K562 (cell line): ENCODE measurements around the gene HBP1. TPM values are rescaled to one million over a fixed set of nuclear protein-coding genes. Genes with fewer than 3 reads are reported as not detected.

Experiments
- ADNP ChIP-seq: fragments of 200-800 bp; sonication (Bioruptor generic); IDR thresholded peaks from 2 replicates; pipeline ENCODE4 v1.6.1; 2016; ENCODE audit warnings: missing genetic modification characterization, missing compliant biosample characterization
- ARID1B ChIP-seq: fragments of 450-650 bp; IDR thresholded peaks from 2 replicates; pipeline ENCODE4 v1.6.1; 2016; ENCODE audit warnings: antibody characterized with exemption, mild to moderate bottlenecking, inconsistent platforms
- ATF1 ChIP-seq, 2 experiments: fragments of 450-650 bp in 1 of 2; IDR thresholded peaks; 2 replicates each; pipeline ENCODE4 v1.6.1; 2016; ENCODE audit warnings: missing compliant biosample characterization in 1 of 2, missing genetic modification characterization in 1 of 2
- DPF2 ChIP-seq: fragments of 450-650 bp; IDR thresholded peaks from 2 replicates; pipeline ENCODE4 v1.6.1; 2016
- EP400 ChIP-seq: fragments of 450-650 bp; IDR thresholded peaks from 2 replicates; pipeline ENCODE4 v1.6.1; 2017; ENCODE audit warnings: antibody characterized with exemption, mild to moderate bottlenecking, moderate library complexity
- FIP1L1 ChIP-seq: fragments of 200-400 bp; formaldehyde crosslinking; IDR thresholded peaks from 2 replicates; pipeline ENCODE4 v1.6.1; 2018; ENCODE audit warnings: mild to moderate bottlenecking, low read depth, low read length; ENCODE audit not compliant: poor library complexity, severe bottlenecking
- GTF2E2 ChIP-seq: fragments of 200-800 bp; sonication (Bioruptor generic); IDR thresholded peaks from 2 replicates; pipeline ENCODE4 v1.6.1; 2016; ENCODE audit warnings: missing genetic modification characterization, missing compliant biosample characterization
- KLF13 ChIP-seq: fragments of 450-650 bp; IDR thresholded peaks from 2 replicates; pipeline ENCODE4 v1.6.1; 2016; ENCODE audit warnings: missing genetic modification characterization, low read depth, mild to moderate bottlenecking, missing compliant biosample characterization, moderate library complexity, borderline replicate concordance
- MECOM ChIP-seq: fragments of 250-450 bp; sonication (Bioruptor Pico); IDR thresholded peaks from 2 replicates; pipeline ENCODE4 v1.8.0; 2022; ENCODE audit warnings: inconsistent platforms
- RNF2 ChIP-seq: sonication (generic); IDR thresholded peaks from 2 replicates; pipeline ENCODE4 v1.6.1; 2016
- TEAD4 ChIP-seq, 2 experiments: sonication (generic) in 1 of 2; formaldehyde crosslinking in 1 of 2; IDR thresholded peaks; 2 replicates each; pipeline versions ENCODE4 v1.6.1 to v1.8.0; 2012 to 2022; ENCODE audit warnings: borderline replicate concordance in 1 of 2, inconsistent platforms in 1 of 2, low read length in 1 of 2, mild to moderate bottlenecking in 1 of 2, missing genetic modification reagents in 1 of 2
- TRIM25 ChIP-seq: fragments of 450-650 bp; IDR thresholded peaks from 2 replicates; pipeline ENCODE4 v1.7.0; 2016; ENCODE audit warnings: borderline replicate concordance
- ZNF282 ChIP-seq: sonication (generic); formaldehyde crosslinking; IDR thresholded peaks from 2 replicates; pipeline ENCODE4 v1.8.1; 2023; ENCODE audit warnings: missing genetic modification reagents
- ZNF316 ChIP-seq: fragments of 450-650 bp; IDR thresholded peaks from 2 replicates; pipeline ENCODE4 v1.6.1; 2016
- ZNF766 ChIP-seq: fragments of 200-800 bp; sonication (Bioruptor generic); conservative IDR thresholded peaks from 2 replicates; pipeline ENCODE4 v1.6.1; 2016; ENCODE audit warnings: missing genetic modification characterization, missing compliant biosample characterization
- polyA plus RNA-seq, 8 experiments: library from polyadenylated mRNA; depleted of rRNA in 4 of 8; stranded (reverse) in 5 of 8; unstranded in 3 of 8; fragments of >200 nt; fragmentation: Nextera tagmentation in 2 of 8; fragmentation: Illumina TruSeq in 1 of 8; extraction: Ambion mirVana in 2 of 8; extraction: Trizol in 1 of 8; gene quantifications; 2 replicates each; pipeline versions ENCODE4 v1.2.1 to v1.2.3, GENCODE V29; 2011 to 2014; ENCODE audit warnings: inconsistent platforms in 1 of 8, missing spikeins in 1 of 8
- total RNA-seq, 7 experiments: library from RNA; depleted of rRNA in 6 of 7; stranded (reverse); fragments of >200 nt in 6 of 7; fragmentation: Illumina TruSeq in 2 of 7; extraction: Trizol in 2 of 7; gene quantifications; 2 replicates each; pipeline versions ENCODE4 v1.2.1 to v1.2.3, GENCODE V29; 2011 to 2021; ENCODE audit warnings: low replicate concordance in 1 of 7
- TF ChIP-seq, protein P1 (sequence below), 3 experiments: IDR thresholded peaks in 2 of 3; conservative IDR thresholded peaks in 1 of 3; 2 replicates each; pipeline ENCODE4 v1.5.1; 2011 to 2012; ENCODE audit warnings: low read length in 3 of 3, mild to moderate bottlenecking in 3 of 3, control low read depth in 2 of 3, improper control_type of control experiment in 1 of 3, inconsistent platforms in 1 of 3, low read depth in 1 of 3, mixed read lengths in 1 of 3, moderate library complexity in 1 of 3; ENCODE audit not compliant: insufficient read depth in 2 of 3

Gene HBP1
- total and polyA plus RNA-seq, 9 of the 15 experiments (the other 6 are each of a cell fraction or from before 2014, with no cell fraction given) = 18.7 to 59.9 (median 27.0) TPM

GRCh38 chr7:107150375-107151073 is 18.3 kb upstream of the HBP1 start (continued):
- TF ChIP-seq, protein P1, sequence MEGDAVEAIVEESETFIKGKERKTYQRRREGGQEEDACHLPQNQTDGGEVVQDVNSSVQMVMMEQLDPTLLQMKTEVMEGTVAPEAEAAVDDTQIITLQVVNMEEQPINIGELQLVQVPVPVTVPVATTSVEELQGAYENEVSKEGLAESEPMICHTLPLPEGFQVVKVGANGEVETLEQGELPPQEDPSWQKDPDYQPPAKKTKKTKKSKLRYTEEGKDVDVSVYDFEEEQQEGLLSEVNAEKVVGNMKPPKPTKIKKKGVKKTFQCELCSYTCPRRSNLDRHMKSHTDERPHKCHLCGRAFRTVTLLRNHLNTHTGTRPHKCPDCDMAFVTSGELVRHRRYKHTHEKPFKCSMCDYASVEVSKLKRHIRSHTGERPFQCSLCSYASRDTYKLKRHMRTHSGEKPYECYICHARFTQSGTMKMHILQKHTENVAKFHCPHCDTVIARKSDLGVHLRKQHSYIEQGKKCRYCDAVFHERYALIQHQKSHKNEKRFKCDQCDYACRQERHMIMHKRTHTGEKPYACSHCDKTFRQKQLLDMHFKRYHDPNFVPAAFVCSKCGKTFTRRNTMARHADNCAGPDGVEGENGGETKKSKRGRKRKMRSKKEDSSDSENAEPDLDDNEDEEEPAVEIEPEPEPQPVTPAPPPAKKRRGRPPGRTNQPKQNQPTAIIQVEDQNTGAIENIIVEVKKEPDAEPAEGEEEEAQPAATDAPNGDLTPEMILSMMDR (IDR thresholded peaks at IDR 0.05 in 2 of 3, conservative IDR thresholded peaks at IDR 0.05 in 1 of 3; ENCODE audit: insufficient read depth in 2 of 3, low read depth in 1 of 3, low read length in 3 of 3) = peak; percentile 64 to 95 (median 67); a peak in 4 of 6 replicates
- TF ChIP-seq KLF13 (tag) (no peak), ZNF282 (CRISPR knock-in tag) (no peak), EP400 (peak; percentile 40), ZNF766 (CRISPR knock-in tag) (0 out of 2 replicates have a peak, but pooled peaks have one; percentile 23), ATF1 (CRISPR knock-in tag; IDR thresholded peaks at IDR 0.05) (no peak), ATF1 (tag; IDR thresholded peaks at IDR 0.05) (no peak), TEAD4 (IDR thresholded peaks at IDR 0.05; ENCODE audit: low read length) (peak; percentile 24; the same call in 1 of the 2 replicates), TEAD4 (CRISPR knock-in tag; IDR thresholded peaks at IDR 0.05; ENCODE audit: borderline replicate concordance) (no peak), GTF2E2 (tag) (0 out of 2 replicates have a peak, but pooled peaks have one; percentile 28), ADNP (tag) (peak; percentile 66), MECOM (0 out of 2 replicates have a peak, but pooled peaks have one; percentile 60), RNF2 (no peak), TRIM25 (0 out of 2 replicates have a peak, but pooled peaks have one; percentile 15), FIP1L1 (no peak), ZNF316 (peak; percentile 58), ARID1B (0 out of 2 replicates have a peak, but pooled peaks have one; percentile 15), DPF2 (0 out of 2 replicates have a peak, but pooled peaks have one; percentile 24)
